Panc1 (cell line): Measurements from ENCODE around the gene PRF1. TPM values are rescaled to one million over a fixed set of nuclear protein-coding genes. Genes with fewer than 3 reads are reported as not detected.

Experiments used
- ATAC-seq: fragments of 200-7000 bp; cut with Tn5 transposase; 2 replicates; pipeline ENCODE4 v1.9.1; 2020; ENCODE audit warnings: mild to moderate bottlenecking, moderate library complexity
- BruUV-seq: library from RNA; stranded (reverse); fragments of 400-500 nt; replicated peaks from 2 replicates; lab custom pipeline; 2021; lab: Mats Ljungman, UMichigan
- CTCF ChIA-PET: fragments of 300-600 bp; sonication (Branson Sonifier 250); formaldehyde crosslinking; loops from one replicate; lab custom pipeline; 2022; ENCODE audit warnings: antibody characterized with exemption; lab: Charles Lee
- POLR2A ChIA-PET: fragments of 300-600 bp; sonication (Branson Sonifier 250); formaldehyde crosslinking; loops from one replicate; lab custom pipeline; 2022; ENCODE audit warnings: antibody characterized with exemption; lab: Charles Lee
- DNase-seq: peaks from one replicate; pipeline ENCODE4 v3.0.0-alpha.2; 2010; ENCODE audit warnings: low read depth, low spot score
- H3K27ac ChIP-seq: 2 replicates; pipeline ENCODE4 v1.5.1; 2011; ENCODE audit warnings: mild to moderate bottlenecking, low read length, inconsistent platforms
- H3K27me3 ChIP-seq: fragments of 200-500 bp; sonication (Bioruptor generic); 2 replicates; pipeline ENCODE4 v1.6.0; 2014; ENCODE audit warnings: low read length, inconsistent platforms; ENCODE audit not compliant: control insufficient read depth, insufficient read depth
- H3K36me3 ChIP-seq: fragments of 200-500 bp; sonication (Bioruptor generic); 2 replicates; pipeline ENCODE4 v1.5.1; 2014; ENCODE audit warnings: inconsistent platforms, mild to moderate bottlenecking, low read length, moderate library complexity; ENCODE audit not compliant: control insufficient read depth, insufficient read depth
- H3K4me1 ChIP-seq: 2 replicates; pipeline ENCODE4 v1.5.1; 2011; ENCODE audit warnings: inconsistent platforms, mild to moderate bottlenecking, low read length, moderate library complexity; ENCODE audit not compliant: control insufficient read depth, insufficient read depth
- H3K4me3 ChIP-seq, 2 experiments: 2 replicates each; pipeline ENCODE4 v1.5.1; 2011 to 2012; ENCODE audit warnings: low read depth in 2 of 2, low read length in 2 of 2, mild to moderate bottlenecking in 2 of 2, inconsistent platforms in 1 of 2, moderate library complexity in 1 of 2
- H3K9me3 ChIP-seq: fragments of 200-500 bp; sonication (Bioruptor generic); 2 replicates; pipeline ENCODE4 v1.5.1; 2014; ENCODE audit warnings: low read depth, mild to moderate bottlenecking, inconsistent platforms, low read length, moderate library complexity; ENCODE audit not compliant: control insufficient read depth, insufficient read depth
- CTCF ChIP-seq: fragments of 450-650 bp; IDR thresholded peaks from 2 replicates; pipeline ENCODE4 v1.5.1; 2017; ENCODE audit warnings: mild to moderate bottlenecking
- POLR2AphosphoS5 ChIP-seq: IDR thresholded peaks from 2 replicates; pipeline ENCODE4 v1.6.1; 2012; ENCODE audit warnings: mild to moderate bottlenecking, low read depth, low read length, moderate library complexity
- REST ChIP-seq, 2 experiments: IDR thresholded peaks; 2 replicates each; pipeline ENCODE4 v1.6.1; 2011 to 2012; ENCODE audit warnings: low read depth in 2 of 2, control low read depth in 1 of 2, low read length in 1 of 2, mild to moderate bottlenecking in 1 of 2, moderate library complexity in 1 of 2; ENCODE audit not compliant: insufficient read depth in 1 of 2
- SIN3A ChIP-seq: IDR thresholded peaks from 2 replicates; pipeline ENCODE4 v1.6.1; 2012; ENCODE audit warnings: low read depth, mild to moderate bottlenecking, low read length, moderate library complexity, borderline replicate concordance; ENCODE audit not compliant: insufficient read depth
- TCF7L2 ChIP-seq: IDR thresholded peaks from 2 replicates; pipeline ENCODE4 v1.6.1; 2011; ENCODE audit warnings: mild to moderate bottlenecking, low read depth, low read length, inconsistent platforms
- in situ Hi-C: cut with HindIII; loops from 2 replicates; pipeline ENCODE4 v1.10.0; 2016; ENCODE audit warnings: low sequenced_read_pairs, low pct_unique_long_range_greater_than_20kb
- intact Hi-C: fragments of 100-400 bp; cut with micrococcal nuclease; formaldehyde crosslinking; loops from one replicate; pipeline ENCODE4 v1.10.0; 2022; ENCODE audit not compliant: unreplicated experiment
- total RNA-seq: library from RNA; stranded (reverse); gene quantifications from one replicate; pipeline ENCODE4 v1.2.1, GENCODE V29; 2021; ENCODE audit not compliant: unreplicated experiment

Gene PRF1
- total RNA-seq, 1 experiment from 2014 or later, result not detected

DNA sequence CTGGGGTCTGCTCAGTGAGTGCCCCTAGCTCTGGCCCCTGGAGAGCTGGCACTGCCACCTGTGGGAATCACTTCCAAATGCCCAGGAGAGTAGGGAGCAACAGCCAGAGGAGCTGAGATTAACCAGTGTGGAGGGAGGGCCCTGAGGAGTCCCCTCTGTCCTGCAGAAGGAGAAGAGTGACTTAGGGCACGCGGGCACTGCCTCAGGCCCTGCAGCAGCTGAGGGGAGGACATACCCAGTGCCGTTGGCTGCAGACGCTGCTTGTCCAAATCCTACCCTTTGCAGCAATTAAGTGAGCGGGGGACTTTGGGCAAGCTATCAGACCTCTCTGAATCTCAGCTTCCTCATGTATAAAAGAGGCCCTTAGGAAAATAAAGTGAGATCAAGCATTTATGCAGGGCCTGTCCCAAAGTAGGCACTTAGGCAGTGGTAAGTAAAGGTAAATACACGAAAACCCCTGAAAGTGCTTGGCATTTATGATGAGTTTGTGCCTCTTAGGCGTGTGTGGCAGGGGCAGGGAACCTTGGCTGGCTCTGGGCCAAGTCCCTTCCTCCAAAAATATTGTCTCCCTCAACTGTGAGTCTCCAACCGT lies 16.9 kb downstream of the PRF1 start:
- no TSS peak for BruUV-seq
- Histone ChIP-seq H3K27me3 (peaks cover 11% of the 10 kb centered on the region), H3K4me3 (no peak overlapping the region), H3K4me1 (no peaks in the 10 kb centered on the region), H3K36me3 (no peaks in the 10 kb centered on the region), H3K9me3 (no peaks in the 10 kb centered on the region), H3K27ac (no peak overlapping the region)
- DNase-seq (no peak), ATAC-seq (no peak)
- intact Hi-C loops (no loop called here), in situ Hi-C loops (no loop called here)
- TF ChIP-seq REST (IDR thresholded peaks at IDR 0.05; ENCODE audit: insufficient read depth in 1 of 2, low read depth in 2 of 2, low read length in 1 of 2), result no peak
- TF ChIP-seq CTCF, result no peak
- no peak for TF ChIP-seq TCF7L2
- TF ChIP-seq POLR2AphosphoS5, result no peak
- TF ChIP-seq SIN3A, result no peak
- ChIA-PET CTCF (no interaction called here), POLR2A (interaction anchor here (0.5 to 0.6 kb wide), 2 partner anchors 9 to 25 kb away, joined by 3 to 5 read pairs; no protein-coding TSS in a partner anchor)

DNA sequence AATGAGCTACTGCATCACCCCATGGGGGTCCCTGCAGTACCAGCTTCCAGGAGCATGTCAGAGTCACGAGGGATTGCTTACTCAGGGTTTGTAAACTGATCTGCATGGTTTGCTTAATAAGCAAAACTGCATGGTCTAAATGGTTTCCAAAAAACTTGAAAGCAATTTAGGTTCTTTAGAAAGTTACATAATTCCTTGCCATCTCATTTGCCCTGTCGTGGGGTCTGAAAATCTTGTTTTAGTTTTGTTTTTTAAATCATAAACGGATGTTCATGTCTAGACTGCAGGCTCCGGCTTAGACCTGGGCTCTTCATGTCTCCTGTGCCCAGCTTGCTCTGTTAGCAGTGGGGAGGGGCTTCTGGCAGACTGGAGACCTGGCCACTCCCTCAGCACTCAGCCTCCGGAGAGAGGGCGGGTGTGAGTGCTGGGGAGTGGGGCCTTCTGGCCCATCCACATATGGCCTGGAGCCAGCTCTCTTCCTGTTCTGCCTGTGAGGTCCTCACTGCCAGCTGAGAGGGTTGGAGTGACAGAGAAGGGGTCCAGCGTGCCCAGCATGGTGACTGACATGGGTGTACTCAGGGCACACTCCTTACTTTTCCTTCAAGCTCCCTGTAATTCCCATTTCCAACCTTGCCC lies 17.5 kb downstream of the PRF1 start:
- H3K9me3 ChIP-seq, result no peaks in the 10 kb centered on the region
- no peaks in the 10 kb centered on the region for H3K4me1 ChIP-seq
- CTCF ChIA-PET, result no interaction called here
- no peaks in the 10 kb centered on the region for H3K36me3 ChIP-seq
- ATAC-seq (peak; percentile 34; the same call in 1 of the 2 replicates), DNase-seq (no peak)
- POLR2A ChIA-PET, result interaction anchor here (0.5 kb wide), 1 partner anchor 9 kb away, joined by 5 read pairs; no protein-coding TSS in a partner anchor
- H3K4me3 ChIP-seq, result no peak overlapping the region
- peaks cover 11% of the 10 kb centered on the region for H3K27me3 ChIP-seq
- in situ Hi-C loops (no loop called here), intact Hi-C loops (no loop called here)
- TF ChIP-seq REST (IDR thresholded peaks at IDR 0.05; ENCODE audit: insufficient read depth in 1 of 2, low read depth in 2 of 2, low read length in 1 of 2), result no peak
- no peak for TF ChIP-seq SIN3A
- no peak for TF ChIP-seq TCF7L2
- TF ChIP-seq CTCF, result no peak
- no TSS peak for BruUV-seq
- no peak overlapping the region for H3K27ac ChIP-seq
